ENCODE measurements around the gene ITSN2. TPM values are rescaled to one million over a fixed set of nuclear protein-coding genes. Genes with fewer than 3 reads are reported as not detected.

ITSN2 gene
- total RNA-seq, 1 experiment from 2014 or later: 26.5 TPM

DNA sequence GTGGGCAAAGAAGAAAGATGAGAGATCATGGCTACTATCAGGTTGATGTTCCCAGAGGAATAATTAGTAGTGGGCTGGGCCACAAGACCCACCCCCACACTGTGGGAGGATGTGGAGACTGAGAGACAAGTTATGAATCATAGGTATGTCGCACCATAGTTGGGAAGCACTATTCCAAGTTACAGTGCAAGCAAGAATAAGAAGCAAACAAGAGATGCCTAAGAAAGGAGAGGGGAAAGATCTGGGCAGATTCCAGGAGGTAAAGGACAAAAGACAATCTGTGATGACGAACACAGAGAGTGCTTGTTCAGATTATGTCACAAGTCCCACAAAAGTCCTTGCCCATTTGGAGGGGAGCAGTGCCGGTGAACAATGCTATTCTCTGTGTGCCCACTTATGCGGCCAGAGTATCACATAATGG is 128.9 kb downstream of the ITSN2 start:
- no peak overlapping the region for H3K4me2 ChIP-seq (ENCODE audit: low read length)
- ChIA-PET CTCF (no interaction called here), RAD21 (ENCODE audit: low non-redundant PET in 1 of 2, low total read pairs in 2 of 2, uncharacterized antibody in 2 of 2, unreplicated experiment in 2 of 2) (no interaction called here), POLR2A (no interaction called here)
- no peak for ATAC-seq
- no peaks in the 10 kb centered on the region for H3K4me1 ChIP-seq (ENCODE audit: control insufficient read depth in 1 of 2, insufficient read depth in 2 of 2, low read length in 2 of 2)
- H3K27me3 ChIP-seq (ENCODE audit: insufficient read depth, low read length): no peaks in the 10 kb centered on the region
- no peaks in the 10 kb centered on the region for H3K79me2 ChIP-seq (ENCODE audit: insufficient read depth, low read length)
- H3K9ac ChIP-seq (ENCODE audit: low read length): no peak overlapping the region
- intact Hi-C loops (cut with micrococcal nuclease): no loop called here
- H4K20me1 ChIP-seq (ENCODE audit: insufficient read depth): no peaks in the 10 kb centered on the region
- no peak for TF ChIP-seq POLR2A (IDR thresholded peaks at IDR 0.05; ENCODE audit: borderline replicate concordance, extremely low read depth, insufficient read depth, insufficient read length)
- TF ChIP-seq, protein P1, sequence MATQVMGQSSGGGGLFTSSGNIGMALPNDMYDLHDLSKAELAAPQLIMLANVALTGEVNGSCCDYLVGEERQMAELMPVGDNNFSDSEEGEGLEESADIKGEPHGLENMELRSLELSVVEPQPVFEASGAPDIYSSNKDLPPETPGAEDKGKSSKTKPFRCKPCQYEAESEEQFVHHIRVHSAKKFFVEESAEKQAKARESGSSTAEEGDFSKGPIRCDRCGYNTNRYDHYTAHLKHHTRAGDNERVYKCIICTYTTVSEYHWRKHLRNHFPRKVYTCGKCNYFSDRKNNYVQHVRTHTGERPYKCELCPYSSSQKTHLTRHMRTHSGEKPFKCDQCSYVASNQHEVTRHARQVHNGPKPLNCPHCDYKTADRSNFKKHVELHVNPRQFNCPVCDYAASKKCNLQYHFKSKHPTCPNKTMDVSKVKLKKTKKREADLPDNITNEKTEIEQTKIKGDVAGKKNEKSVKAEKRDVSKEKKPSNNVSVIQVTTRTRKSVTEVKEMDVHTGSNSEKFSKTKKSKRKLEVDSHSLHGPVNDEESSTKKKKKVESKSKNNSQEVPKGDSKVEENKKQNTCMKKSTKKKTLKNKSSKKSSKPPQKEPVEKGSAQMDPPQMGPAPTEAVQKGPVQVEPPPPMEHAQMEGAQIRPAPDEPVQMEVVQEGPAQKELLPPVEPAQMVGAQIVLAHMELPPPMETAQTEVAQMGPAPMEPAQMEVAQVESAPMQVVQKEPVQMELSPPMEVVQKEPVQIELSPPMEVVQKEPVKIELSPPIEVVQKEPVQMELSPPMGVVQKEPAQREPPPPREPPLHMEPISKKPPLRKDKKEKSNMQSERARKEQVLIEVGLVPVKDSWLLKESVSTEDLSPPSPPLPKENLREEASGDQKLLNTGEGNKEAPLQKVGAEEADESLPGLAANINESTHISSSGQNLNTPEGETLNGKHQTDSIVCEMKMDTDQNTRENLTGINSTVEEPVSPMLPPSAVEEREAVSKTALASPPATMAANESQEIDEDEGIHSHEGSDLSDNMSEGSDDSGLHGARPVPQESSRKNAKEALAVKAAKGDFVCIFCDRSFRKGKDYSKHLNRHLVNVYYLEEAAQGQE (IDR thresholded peaks at IDR 0.05; ENCODE audit: low read depth): no peak
- no peak for TF ChIP-seq RAD21 (IDR thresholded peaks at IDR 0.05; ENCODE audit: low read depth)
- no peak for TF ChIP-seq ZFX (IDR thresholded peaks at IDR 0.05)
- H3K9me2 ChIP-seq (ENCODE audit: insufficient read depth): no peaks in the 10 kb centered on the region
- BruUV-seq (replicated peaks): no TSS peak
- H3K27ac ChIP-seq (ENCODE audit: low read depth, low read length): no peak overlapping the region
- H2AFZ ChIP-seq (ENCODE audit: low read depth, low read length, poor library complexity, severe bottlenecking): no peak overlapping the region
- no peak for DNase-seq (ENCODE audit: low read depth, low spot score)
- H3K4me3 ChIP-seq (replicated peaks in 1 of 2; ENCODE audit: low read depth in 1 of 2, low read length in 2 of 2): no peak overlapping the region
- no peaks in the 10 kb centered on the region for H3K9me3 ChIP-seq (ENCODE audit: control insufficient read depth in 1 of 2, insufficient read depth in 1 of 2, low read depth in 1 of 2, low read length in 2 of 2)
- H3K36me3 ChIP-seq (ENCODE audit: control insufficient read depth in 1 of 2, insufficient read depth in 2 of 2, low read length in 2 of 2): no peaks in the 10 kb centered on the region

DNA sequence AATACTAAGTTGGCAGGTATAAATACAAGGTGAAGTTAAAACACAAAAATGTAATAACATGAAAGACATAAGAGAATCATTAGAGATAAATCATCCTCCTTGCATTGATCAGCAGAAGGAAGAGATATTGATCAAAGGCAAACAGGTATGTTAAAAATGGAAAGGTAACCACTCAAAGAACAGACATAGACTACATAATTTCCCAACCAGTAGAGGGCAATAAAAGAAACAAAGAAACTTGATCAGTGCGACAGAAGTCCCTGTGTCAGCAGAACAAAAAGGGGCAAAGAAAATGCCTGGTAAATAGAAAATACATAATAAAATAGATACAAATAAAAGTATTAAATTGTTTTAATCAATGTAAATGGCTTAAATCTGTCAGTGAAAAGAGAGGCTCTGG is 131.9 kb downstream of the ITSN2 start:
- Histone ChIP-seq H3K9ac (ENCODE audit: low read length) (no peak overlapping the region), H3K27ac (ENCODE audit: low read depth, low read length) (no peak overlapping the region), H3K9me2 (ENCODE audit: insufficient read depth) (no peaks in the 10 kb centered on the region), H3K27me3 (ENCODE audit: insufficient read depth, low read length) (no peaks in the 10 kb centered on the region), H3K4me2 (ENCODE audit: low read length) (no peak overlapping the region), H3K4me3 (replicated peaks in 1 of 2; ENCODE audit: low read depth in 1 of 2, low read length in 2 of 2) (no peak overlapping the region), H3K36me3 (ENCODE audit: control insufficient read depth in 1 of 2, insufficient read depth in 2 of 2, low read length in 2 of 2) (no peaks in the 10 kb centered on the region), H2AFZ (ENCODE audit: low read depth, low read length, poor library complexity, severe bottlenecking) (no peak overlapping the region), H3K79me2 (ENCODE audit: insufficient read depth, low read length) (no peaks in the 10 kb centered on the region), H3K4me1 (ENCODE audit: control insufficient read depth in 1 of 2, insufficient read depth in 2 of 2, low read length in 2 of 2) (no peaks in the 10 kb centered on the region), H3K9me3 (ENCODE audit: control insufficient read depth in 1 of 2, insufficient read depth in 1 of 2, low read depth in 1 of 2, low read length in 2 of 2) (no peaks in the 10 kb centered on the region), H4K20me1 (ENCODE audit: insufficient read depth) (no peaks in the 10 kb centered on the region)
- ChIA-PET RAD21 (ENCODE audit: low non-redundant PET in 1 of 2, low total read pairs in 2 of 2, uncharacterized antibody in 2 of 2, unreplicated experiment in 2 of 2) (no interaction called here), CTCF (no interaction called here), POLR2A (no interaction called here)
- BruUV-seq (replicated peaks): no TSS peak
- no peak for DNase-seq (ENCODE audit: low read depth, low spot score)
- intact Hi-C loops (cut with micrococcal nuclease): loop anchor here (1.0 kb wide), 1 partner anchor 154 kb away; no protein-coding TSS in a partner anchor
- ATAC-seq: peak; percentile 75
- TF ChIP-seq, protein P2, sequence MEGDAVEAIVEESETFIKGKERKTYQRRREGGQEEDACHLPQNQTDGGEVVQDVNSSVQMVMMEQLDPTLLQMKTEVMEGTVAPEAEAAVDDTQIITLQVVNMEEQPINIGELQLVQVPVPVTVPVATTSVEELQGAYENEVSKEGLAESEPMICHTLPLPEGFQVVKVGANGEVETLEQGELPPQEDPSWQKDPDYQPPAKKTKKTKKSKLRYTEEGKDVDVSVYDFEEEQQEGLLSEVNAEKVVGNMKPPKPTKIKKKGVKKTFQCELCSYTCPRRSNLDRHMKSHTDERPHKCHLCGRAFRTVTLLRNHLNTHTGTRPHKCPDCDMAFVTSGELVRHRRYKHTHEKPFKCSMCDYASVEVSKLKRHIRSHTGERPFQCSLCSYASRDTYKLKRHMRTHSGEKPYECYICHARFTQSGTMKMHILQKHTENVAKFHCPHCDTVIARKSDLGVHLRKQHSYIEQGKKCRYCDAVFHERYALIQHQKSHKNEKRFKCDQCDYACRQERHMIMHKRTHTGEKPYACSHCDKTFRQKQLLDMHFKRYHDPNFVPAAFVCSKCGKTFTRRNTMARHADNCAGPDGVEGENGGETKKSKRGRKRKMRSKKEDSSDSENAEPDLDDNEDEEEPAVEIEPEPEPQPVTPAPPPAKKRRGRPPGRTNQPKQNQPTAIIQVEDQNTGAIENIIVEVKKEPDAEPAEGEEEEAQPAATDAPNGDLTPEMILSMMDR (IDR thresholded peaks at IDR 0.05 in 2 of 3, conservative IDR thresholded peaks at IDR 0.05 in 1 of 3; ENCODE audit: borderline replicate concordance in 1 of 3, insufficient read depth in 1 of 3, low read depth in 2 of 3, low read length in 2 of 3): peak; percentile 39 to 54 (median 41); a peak in 4 of 6 replicates
- no peak for TF ChIP-seq SRF (IDR thresholded peaks at IDR 0.05; ENCODE audit: low read depth)
- TF ChIP-seq POLR2AphosphoS5 (IDR thresholded peaks at IDR 0.05; ENCODE audit: low read depth, low read length): no peak
- no peak for TF ChIP-seq ZNF274 (IDR thresholded peaks at IDR 0.05; ENCODE audit: low read depth, low read length)
- no peak for TF ChIP-seq POLR2A (IDR thresholded peaks at IDR 0.05; ENCODE audit: borderline replicate concordance, extremely low read depth, insufficient read depth, insufficient read length)
- TF ChIP-seq, protein P3, sequence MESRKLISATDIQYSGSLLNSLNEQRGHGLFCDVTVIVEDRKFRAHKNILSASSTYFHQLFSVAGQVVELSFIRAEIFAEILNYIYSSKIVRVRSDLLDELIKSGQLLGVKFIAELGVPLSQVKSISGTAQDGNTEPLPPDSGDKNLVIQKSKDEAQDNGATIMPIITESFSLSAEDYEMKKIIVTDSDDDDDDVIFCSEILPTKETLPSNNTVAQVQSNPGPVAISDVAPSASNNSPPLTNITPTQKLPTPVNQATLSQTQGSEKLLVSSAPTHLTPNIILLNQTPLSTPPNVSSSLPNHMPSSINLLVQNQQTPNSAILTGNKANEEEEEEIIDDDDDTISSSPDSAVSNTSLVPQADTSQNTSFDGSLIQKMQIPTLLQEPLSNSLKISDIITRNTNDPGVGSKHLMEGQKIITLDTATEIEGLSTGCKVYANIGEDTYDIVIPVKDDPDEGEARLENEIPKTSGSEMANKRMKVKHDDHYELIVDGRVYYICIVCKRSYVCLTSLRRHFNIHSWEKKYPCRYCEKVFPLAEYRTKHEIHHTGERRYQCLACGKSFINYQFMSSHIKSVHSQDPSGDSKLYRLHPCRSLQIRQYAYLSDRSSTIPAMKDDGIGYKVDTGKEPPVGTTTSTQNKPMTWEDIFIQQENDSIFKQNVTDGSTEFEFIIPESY (IDR thresholded peaks at IDR 0.05; ENCODE audit: extremely low read depth, insufficient replicate concordance, low read length): no peak
- peak; percentile 59 for TF ChIP-seq RAD21 (IDR thresholded peaks at IDR 0.05; ENCODE audit: low read depth)
- TF ChIP-seq, protein P4, sequence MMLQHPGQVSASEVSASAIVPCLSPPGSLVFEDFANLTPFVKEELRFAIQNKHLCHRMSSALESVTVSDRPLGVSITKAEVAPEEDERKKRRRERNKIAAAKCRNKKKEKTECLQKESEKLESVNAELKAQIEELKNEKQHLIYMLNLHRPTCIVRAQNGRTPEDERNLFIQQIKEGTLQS (IDR thresholded peaks at IDR 0.05): no peak
- no peak for TF ChIP-seq FOSL1 (IDR thresholded peaks at IDR 0.05; ENCODE audit: low read depth)
- TF ChIP-seq YY1 (IDR thresholded peaks at IDR 0.05; ENCODE audit: extremely low read depth, insufficient replicate concordance, low read depth, low read length): no peak

Data from HCT116 (cell line).